ENCODE measurements around the gene CTNNA2. TPM values are rescaled to one million over a fixed set of nuclear protein-coding genes. Genes with fewer than 3 reads are reported as not detected.

CTNNA2 gene
- total RNA-seq, 1 experiment from 2014 or later: 0.54 TPM

DNA sequence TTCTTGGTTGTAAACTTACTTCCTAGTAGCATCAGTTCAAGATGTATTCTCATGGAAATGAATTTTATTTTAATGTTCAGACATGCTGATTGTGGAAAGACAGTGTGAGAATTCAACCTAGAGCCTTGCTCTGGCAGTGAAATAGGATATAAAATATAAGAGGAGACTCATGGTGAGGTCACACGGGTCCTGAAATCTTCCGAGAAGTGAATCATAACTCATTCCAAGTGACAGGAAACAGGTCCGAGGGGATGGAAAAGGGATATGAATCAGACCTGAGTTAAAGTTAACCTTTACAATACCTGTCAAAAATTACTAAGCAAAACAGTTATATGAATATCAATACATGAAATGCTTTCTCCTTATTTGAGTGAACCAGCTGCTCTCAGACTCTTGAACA, 976.9 kb downstream of the CTNNA2 start:
- in situ Hi-C loops (cut with HindIII; ENCODE audit: low pct_unique_long_range_greater_than_20kb, low sequenced_read_pairs) (no loop called here), intact Hi-C loops (cut with micrococcal nuclease; ENCODE audit: unreplicated experiment) (no loop called here)
- Histone ChIP-seq H3K27me3 (ENCODE audit: control insufficient read depth, insufficient read depth, low read length) (no peaks in the 10 kb centered on the region), H3K4me1 (ENCODE audit: control insufficient read depth, insufficient read depth, low read length) (no peaks in the 10 kb centered on the region), H3K27ac (ENCODE audit: low read length) (no peak overlapping the region), H3K36me3 (ENCODE audit: control insufficient read depth, insufficient read depth, low read length) (no peaks in the 10 kb centered on the region), H3K9me3 (ENCODE audit: control insufficient read depth, insufficient read depth, low read depth, low read length) (no peaks in the 10 kb centered on the region), H3K4me3 (ENCODE audit: low read depth in 2 of 2, low read length in 2 of 2) (no peak overlapping the region)
- DNase-seq (ENCODE audit: low read depth, low spot score) (peak; percentile 43), ATAC-seq (no peak)
- TF ChIP-seq POLR2AphosphoS5 (IDR thresholded peaks at IDR 0.05; ENCODE audit: low read depth, low read length) (no peak), TCF7L2 (IDR thresholded peaks at IDR 0.05; ENCODE audit: low read depth, low read length) (no peak), SIN3A (IDR thresholded peaks at IDR 0.05; ENCODE audit: borderline replicate concordance, insufficient read depth, low read depth, low read length) (no peak)
- TF ChIP-seq, protein P1, sequence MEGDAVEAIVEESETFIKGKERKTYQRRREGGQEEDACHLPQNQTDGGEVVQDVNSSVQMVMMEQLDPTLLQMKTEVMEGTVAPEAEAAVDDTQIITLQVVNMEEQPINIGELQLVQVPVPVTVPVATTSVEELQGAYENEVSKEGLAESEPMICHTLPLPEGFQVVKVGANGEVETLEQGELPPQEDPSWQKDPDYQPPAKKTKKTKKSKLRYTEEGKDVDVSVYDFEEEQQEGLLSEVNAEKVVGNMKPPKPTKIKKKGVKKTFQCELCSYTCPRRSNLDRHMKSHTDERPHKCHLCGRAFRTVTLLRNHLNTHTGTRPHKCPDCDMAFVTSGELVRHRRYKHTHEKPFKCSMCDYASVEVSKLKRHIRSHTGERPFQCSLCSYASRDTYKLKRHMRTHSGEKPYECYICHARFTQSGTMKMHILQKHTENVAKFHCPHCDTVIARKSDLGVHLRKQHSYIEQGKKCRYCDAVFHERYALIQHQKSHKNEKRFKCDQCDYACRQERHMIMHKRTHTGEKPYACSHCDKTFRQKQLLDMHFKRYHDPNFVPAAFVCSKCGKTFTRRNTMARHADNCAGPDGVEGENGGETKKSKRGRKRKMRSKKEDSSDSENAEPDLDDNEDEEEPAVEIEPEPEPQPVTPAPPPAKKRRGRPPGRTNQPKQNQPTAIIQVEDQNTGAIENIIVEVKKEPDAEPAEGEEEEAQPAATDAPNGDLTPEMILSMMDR (IDR thresholded peaks at IDR 0.05): no peak
- TF ChIP-seq, protein P2, sequence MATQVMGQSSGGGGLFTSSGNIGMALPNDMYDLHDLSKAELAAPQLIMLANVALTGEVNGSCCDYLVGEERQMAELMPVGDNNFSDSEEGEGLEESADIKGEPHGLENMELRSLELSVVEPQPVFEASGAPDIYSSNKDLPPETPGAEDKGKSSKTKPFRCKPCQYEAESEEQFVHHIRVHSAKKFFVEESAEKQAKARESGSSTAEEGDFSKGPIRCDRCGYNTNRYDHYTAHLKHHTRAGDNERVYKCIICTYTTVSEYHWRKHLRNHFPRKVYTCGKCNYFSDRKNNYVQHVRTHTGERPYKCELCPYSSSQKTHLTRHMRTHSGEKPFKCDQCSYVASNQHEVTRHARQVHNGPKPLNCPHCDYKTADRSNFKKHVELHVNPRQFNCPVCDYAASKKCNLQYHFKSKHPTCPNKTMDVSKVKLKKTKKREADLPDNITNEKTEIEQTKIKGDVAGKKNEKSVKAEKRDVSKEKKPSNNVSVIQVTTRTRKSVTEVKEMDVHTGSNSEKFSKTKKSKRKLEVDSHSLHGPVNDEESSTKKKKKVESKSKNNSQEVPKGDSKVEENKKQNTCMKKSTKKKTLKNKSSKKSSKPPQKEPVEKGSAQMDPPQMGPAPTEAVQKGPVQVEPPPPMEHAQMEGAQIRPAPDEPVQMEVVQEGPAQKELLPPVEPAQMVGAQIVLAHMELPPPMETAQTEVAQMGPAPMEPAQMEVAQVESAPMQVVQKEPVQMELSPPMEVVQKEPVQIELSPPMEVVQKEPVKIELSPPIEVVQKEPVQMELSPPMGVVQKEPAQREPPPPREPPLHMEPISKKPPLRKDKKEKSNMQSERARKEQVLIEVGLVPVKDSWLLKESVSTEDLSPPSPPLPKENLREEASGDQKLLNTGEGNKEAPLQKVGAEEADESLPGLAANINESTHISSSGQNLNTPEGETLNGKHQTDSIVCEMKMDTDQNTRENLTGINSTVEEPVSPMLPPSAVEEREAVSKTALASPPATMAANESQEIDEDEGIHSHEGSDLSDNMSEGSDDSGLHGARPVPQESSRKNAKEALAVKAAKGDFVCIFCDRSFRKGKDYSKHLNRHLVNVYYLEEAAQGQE (IDR thresholded peaks at IDR 0.05; ENCODE audit: insufficient read depth in 1 of 2, low read depth in 2 of 2, low read length in 1 of 2): no peak
- ChIA-PET POLR2A (no interaction called here), CTCF (no interaction called here)
- BruUV-seq (replicated peaks): no TSS peak

DNA sequence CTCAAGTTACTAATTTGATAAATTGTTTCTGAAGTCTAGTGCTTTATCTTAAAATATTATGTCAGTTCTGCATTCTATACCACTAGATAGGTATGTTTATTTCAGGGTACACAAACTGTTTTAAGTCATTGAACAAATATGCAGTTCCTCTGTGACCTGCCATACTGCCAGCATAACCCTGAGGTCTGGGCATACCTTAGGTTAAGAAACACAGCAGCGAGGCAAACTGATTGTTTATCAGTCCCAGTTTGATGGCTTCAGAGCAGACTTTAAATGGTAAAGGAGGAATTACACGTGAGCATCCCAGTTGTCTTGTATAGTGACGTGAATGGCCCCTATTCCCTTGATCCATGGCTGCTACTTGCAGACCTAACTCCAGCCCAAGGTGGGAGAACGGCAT, 978.1 kb downstream of the CTNNA2 start:
- in situ Hi-C loops (cut with HindIII; ENCODE audit: low pct_unique_long_range_greater_than_20kb, low sequenced_read_pairs) (no loop called here), intact Hi-C loops (cut with micrococcal nuclease; ENCODE audit: unreplicated experiment) (no loop called here)
- no peak for DNase-seq (ENCODE audit: low read depth, low spot score)
- no peak for ATAC-seq
- ChIA-PET POLR2A (no interaction called here), CTCF (no interaction called here)
- no peak overlapping the region for H3K27ac ChIP-seq (ENCODE audit: low read length)
- no peaks in the 10 kb centered on the region for H3K36me3 ChIP-seq (ENCODE audit: control insufficient read depth, insufficient read depth, low read length)
- H3K4me3 ChIP-seq (ENCODE audit: low read depth in 2 of 2, low read length in 2 of 2): no peak overlapping the region
- no peaks in the 10 kb centered on the region for H3K9me3 ChIP-seq (ENCODE audit: control insufficient read depth, insufficient read depth, low read depth, low read length)
- H3K27me3 ChIP-seq (ENCODE audit: control insufficient read depth, insufficient read depth, low read length): no peaks in the 10 kb centered on the region
- no peaks in the 10 kb centered on the region for H3K4me1 ChIP-seq (ENCODE audit: control insufficient read depth, insufficient read depth, low read length)
- no TSS peak for BruUV-seq (replicated peaks)
- TF ChIP-seq SIN3A (IDR thresholded peaks at IDR 0.05; ENCODE audit: borderline replicate concordance, insufficient read depth, low read depth, low read length) (no peak), TCF7L2 (IDR thresholded peaks at IDR 0.05; ENCODE audit: low read depth, low read length) (no peak), POLR2AphosphoS5 (IDR thresholded peaks at IDR 0.05; ENCODE audit: low read depth, low read length) (no peak)
- TF ChIP-seq, protein P2 (IDR thresholded peaks at IDR 0.05; ENCODE audit: insufficient read depth in 1 of 2, low read depth in 2 of 2, low read length in 1 of 2): no peak
- TF ChIP-seq, protein P1 (IDR thresholded peaks at IDR 0.05): no peak

All from Panc1 (cell line).